ENCODE measurements around the gene ALOX12B. TPM values are rescaled to one million over a fixed set of nuclear protein-coding genes. Genes with fewer than 3 reads are reported as not detected.

ALOX12B gene
- total RNA-seq, 2 donors from 2014 or later: 0.95 to 1.2 TPM

DNA sequence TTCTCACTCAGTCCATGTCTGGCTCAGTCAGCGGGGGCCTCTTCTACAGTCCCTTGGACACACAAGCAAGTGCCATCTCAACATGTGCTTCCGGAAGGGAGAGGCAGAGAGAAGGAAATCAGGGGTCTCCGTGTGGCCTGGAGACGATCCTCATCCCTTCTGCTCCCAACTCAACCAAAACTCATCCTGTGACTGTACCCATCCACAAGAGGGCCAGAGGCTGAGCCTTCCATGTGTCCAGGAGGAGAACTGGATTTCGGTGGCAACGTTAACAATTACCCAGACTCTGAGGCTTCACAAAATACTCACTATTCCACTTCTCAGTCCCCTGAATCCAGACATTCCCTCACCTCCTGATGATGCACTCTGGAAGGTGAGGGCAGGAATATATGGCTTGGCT lies 7.8 kb upstream of the ALOX12B start:
- DNase-seq: no peak
- Mint-ChIP-seq H3K27me3 (ENCODE audit: insufficient read depth) (peaks cover 46% of the 10 kb centered on the region), H3K4me1 (no peaks in the 10 kb centered on the region), H3K4me3 (no peak overlapping the region), H3K27ac (no peak overlapping the region), H3K9me3 (no peaks in the 10 kb centered on the region), H3K36me3 (ENCODE audit: low read depth) (no peaks in the 10 kb centered on the region)
- Histone ChIP-seq H3K4me3 (ENCODE audit: low read length) (no peak overlapping the region), H3K4me1 (ENCODE audit: control insufficient read depth, insufficient read depth, low read length) (no peaks in the 10 kb centered on the region), H3K36me3 (ENCODE audit: control insufficient read depth, insufficient read depth, low read length) (no peaks in the 10 kb centered on the region), H3K27ac (ENCODE audit: low read depth, low read length) (no peak overlapping the region), H3K9ac (ENCODE audit: extremely low read depth, low read length, poor library complexity, severe bottlenecking) (no peak overlapping the region), H3K9me3 (ENCODE audit: control insufficient read depth, low read length) (no peaks in the 10 kb centered on the region), H3K27me3 (ENCODE audit: control insufficient read depth, insufficient read depth, low read length, poor library complexity, severe bottlenecking) (peaks cover 30% of the 10 kb centered on the region)
- WGBS, 2 experiments (ENCODE audit: insufficient coverage in 1 of 2, insufficient read length in 1 of 2): 80 to 85% methylated on average over 1 to 6 of the region's 6 CpGs
- TF ChIP-seq, protein P1, sequence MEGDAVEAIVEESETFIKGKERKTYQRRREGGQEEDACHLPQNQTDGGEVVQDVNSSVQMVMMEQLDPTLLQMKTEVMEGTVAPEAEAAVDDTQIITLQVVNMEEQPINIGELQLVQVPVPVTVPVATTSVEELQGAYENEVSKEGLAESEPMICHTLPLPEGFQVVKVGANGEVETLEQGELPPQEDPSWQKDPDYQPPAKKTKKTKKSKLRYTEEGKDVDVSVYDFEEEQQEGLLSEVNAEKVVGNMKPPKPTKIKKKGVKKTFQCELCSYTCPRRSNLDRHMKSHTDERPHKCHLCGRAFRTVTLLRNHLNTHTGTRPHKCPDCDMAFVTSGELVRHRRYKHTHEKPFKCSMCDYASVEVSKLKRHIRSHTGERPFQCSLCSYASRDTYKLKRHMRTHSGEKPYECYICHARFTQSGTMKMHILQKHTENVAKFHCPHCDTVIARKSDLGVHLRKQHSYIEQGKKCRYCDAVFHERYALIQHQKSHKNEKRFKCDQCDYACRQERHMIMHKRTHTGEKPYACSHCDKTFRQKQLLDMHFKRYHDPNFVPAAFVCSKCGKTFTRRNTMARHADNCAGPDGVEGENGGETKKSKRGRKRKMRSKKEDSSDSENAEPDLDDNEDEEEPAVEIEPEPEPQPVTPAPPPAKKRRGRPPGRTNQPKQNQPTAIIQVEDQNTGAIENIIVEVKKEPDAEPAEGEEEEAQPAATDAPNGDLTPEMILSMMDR (conservative IDR thresholded peaks at IDR 0.05): peak; percentile 41

DNA sequence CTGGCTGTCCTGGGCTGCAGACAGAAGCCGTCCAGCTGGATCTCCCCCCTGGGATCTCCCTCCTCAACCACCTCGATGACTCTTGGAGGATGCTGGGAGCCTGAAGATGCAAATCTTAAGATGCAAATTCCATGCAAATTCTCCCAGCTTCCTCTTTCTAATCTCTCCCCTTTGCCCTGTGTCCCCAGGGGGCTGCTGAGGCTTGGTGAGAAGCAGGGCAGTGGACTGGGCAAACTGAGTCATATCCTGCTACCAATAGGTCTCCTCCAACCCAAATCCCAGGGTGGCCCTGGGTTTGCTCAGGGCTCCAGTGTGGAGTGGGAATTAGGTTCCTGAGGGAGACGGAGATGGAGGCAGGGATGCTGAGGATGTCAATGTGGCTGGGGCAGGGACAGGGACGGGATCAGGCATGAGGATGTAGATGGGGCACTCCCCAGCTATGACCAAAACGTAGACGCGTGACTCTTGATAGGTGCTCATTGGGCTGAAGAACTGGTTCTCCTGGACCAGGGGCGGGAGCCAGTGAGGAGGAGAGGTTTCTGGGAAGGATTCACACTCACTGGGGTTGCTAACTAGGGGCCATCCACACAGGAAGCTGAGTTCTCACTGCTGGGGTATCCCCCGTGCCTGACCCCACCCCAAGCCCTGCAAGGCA lies 3.6 kb upstream of the ALOX12B start:
- Histone ChIP-seq H3K9ac (ENCODE audit: extremely low read depth, low read length, poor library complexity, severe bottlenecking) (no peak overlapping the region), H3K4me3 (ENCODE audit: low read length) (no peak overlapping the region), H3K9me3 (ENCODE audit: control insufficient read depth, low read length) (no peaks in the 10 kb centered on the region), H3K36me3 (ENCODE audit: control insufficient read depth, insufficient read depth, low read length) (no peaks in the 10 kb centered on the region), H3K4me1 (ENCODE audit: control insufficient read depth, insufficient read depth, low read length) (no peaks in the 10 kb centered on the region), H3K27ac (ENCODE audit: low read depth, low read length) (no peak overlapping the region), H3K27me3 (ENCODE audit: control insufficient read depth, insufficient read depth, low read length, poor library complexity, severe bottlenecking) (peaks cover 34% of the 10 kb centered on the region)
- WGBS, 2 experiments (ENCODE audit: insufficient coverage in 1 of 2, insufficient read length in 1 of 2): 75 to 90% methylated on average over 5 to 9 of the region's 9 CpGs
- TF ChIP-seq, protein P1 (conservative IDR thresholded peaks at IDR 0.05): no peak
- Mint-ChIP-seq H3K4me1 (no peaks in the 10 kb centered on the region), H3K4me3 (no peak overlapping the region), H3K9me3 (no peaks in the 10 kb centered on the region), H3K27ac (no peak overlapping the region), H3K36me3 (ENCODE audit: low read depth) (no peaks in the 10 kb centered on the region), H3K27me3 (ENCODE audit: insufficient read depth) (peaks cover 64% of the 10 kb centered on the region)
- DNase-seq: no peak

DNA sequence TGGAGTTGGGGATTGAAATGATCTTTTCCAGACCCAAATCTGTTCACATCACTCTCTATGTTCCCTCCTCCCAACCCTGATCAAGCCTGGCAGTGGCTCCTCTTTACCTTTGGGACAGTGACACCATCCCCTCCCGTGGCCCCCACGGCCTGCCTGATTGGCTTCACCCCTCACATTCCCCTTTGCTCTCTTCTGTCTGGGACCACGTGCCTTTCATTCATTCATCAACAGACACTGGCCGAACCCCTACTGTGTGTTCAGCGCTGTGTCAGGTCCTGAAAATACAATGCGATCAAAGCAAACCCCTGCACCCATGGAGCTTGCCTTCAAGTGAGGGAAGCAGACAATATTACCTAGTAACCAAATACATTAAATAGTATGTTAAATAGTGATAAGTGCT lies 2.2 kb upstream of the ALOX12B start:
- H3K4me3 Mint-ChIP-seq: no peak overlapping the region
- no peaks in the 10 kb centered on the region for H3K36me3 Mint-ChIP-seq (ENCODE audit: low read depth)
- Histone ChIP-seq H3K9ac (ENCODE audit: extremely low read depth, low read length, poor library complexity, severe bottlenecking) (no peak overlapping the region), H3K36me3 (ENCODE audit: control insufficient read depth, insufficient read depth, low read length) (no peaks in the 10 kb centered on the region), H3K27ac (ENCODE audit: low read depth, low read length) (no peak overlapping the region), H3K27me3 (ENCODE audit: control insufficient read depth, insufficient read depth, low read length, poor library complexity, severe bottlenecking) (peaks cover 21% of the 10 kb centered on the region), H3K9me3 (ENCODE audit: control insufficient read depth, low read length) (no peaks in the 10 kb centered on the region), H3K4me3 (ENCODE audit: low read length) (no peak overlapping the region), H3K4me1 (ENCODE audit: control insufficient read depth, insufficient read depth, low read length) (no peaks in the 10 kb centered on the region)
- no peak for DNase-seq
- TF ChIP-seq, protein P1 (conservative IDR thresholded peaks at IDR 0.05): no peak
- no peaks in the 10 kb centered on the region for H3K4me1 Mint-ChIP-seq
- peaks cover 59% of the 10 kb centered on the region for H3K27me3 Mint-ChIP-seq (ENCODE audit: insufficient read depth)
- H3K9me3 Mint-ChIP-seq: no peaks in the 10 kb centered on the region
- no peak overlapping the region for H3K27ac Mint-ChIP-seq
- 59 to 80% methylated on average over 5 to 6 of the region's 6 CpGs for WGBS, 2 experiments (ENCODE audit: insufficient coverage in 1 of 2, insufficient read length in 1 of 2)
